ENCODE data around the gene WHRN. TPM values are rescaled to one million over a fixed set of nuclear protein-coding genes. Genes with fewer than 3 reads are reported as not detected.

WHRN gene
- total RNA-seq, 1 donor from 2014 or later = 6.2 TPM

GRCh38 chr9:114367366-114367765 lies 137.9 kb downstream of the WHRN start:
- ATAC-seq (no peak), DNase-seq (no peak)
- Histone ChIP-seq H3K9me3 (no peaks in the 10 kb centered on the region), H3K27me3 (ENCODE audit: low read depth) (no peaks in the 10 kb centered on the region), H3K27ac (peak overlapping the region; percentile 70), H3K4me3 (no peak overlapping the region), H3K36me3 (peaks cover 73% of the 10 kb centered on the region), H3K4me1 (peaks cover 53% of the 10 kb centered on the region)
- intact Hi-C loops (cut with DNase I) = no loop called here
- no peak for TF ChIP-seq CTCF (IDR thresholded peaks at IDR 0.05)

DNA sequence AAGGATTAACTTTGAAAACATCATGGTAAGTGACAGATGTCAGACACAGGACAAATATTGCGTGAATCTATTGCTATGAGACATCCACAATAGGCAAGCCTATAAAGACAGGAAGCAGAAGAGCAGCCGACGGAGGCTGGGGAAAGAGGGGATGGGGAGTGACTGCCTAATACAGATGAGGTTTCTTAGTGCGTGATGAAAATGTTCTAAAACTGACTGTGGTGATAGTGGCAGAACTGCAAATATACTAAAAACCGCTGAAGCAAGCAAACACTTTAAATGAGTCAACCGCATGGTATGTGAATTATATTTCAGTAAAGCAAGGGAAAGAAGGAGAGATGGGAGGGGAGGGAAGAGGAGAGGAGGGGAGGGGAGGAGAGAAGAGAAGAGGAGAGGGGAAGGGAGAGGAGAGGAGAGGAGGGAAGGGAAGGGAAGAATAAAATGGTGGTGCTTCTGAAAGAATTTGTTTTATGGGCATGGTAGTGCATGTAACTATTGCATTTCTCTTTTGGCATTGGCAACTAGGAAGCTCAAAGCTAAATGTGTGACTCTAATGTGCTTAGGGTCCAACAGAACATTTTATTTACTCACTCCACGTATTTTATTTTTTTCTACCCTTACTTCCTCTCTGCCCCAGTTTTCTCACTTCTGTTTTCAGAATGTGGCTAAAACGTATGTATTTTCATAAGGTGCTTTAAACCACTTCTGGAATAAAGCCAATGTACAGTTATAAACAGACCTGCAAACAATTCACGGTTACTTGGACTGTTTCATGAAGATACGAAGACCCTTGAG lies 138.7 kb downstream of the WHRN start:
- DNase-seq = no peak
- peak; percentile 31 to 41 for ATAC-seq
- H3K27ac ChIP-seq = peak overlapping the region; percentile 70
- H3K27me3 ChIP-seq (ENCODE audit: low read depth) = no peaks in the 10 kb centered on the region
- TF ChIP-seq CTCF (IDR thresholded peaks at IDR 0.05) = no peak
- H3K4me3 ChIP-seq = no peak overlapping the region
- intact Hi-C loops (cut with DNase I) = no loop called here
- no peaks in the 10 kb centered on the region for H3K9me3 ChIP-seq
- H3K4me1 ChIP-seq = peaks cover 44% of the 10 kb centered on the region
- peaks cover 79% of the 10 kb centered on the region for H3K36me3 ChIP-seq

DNA sequence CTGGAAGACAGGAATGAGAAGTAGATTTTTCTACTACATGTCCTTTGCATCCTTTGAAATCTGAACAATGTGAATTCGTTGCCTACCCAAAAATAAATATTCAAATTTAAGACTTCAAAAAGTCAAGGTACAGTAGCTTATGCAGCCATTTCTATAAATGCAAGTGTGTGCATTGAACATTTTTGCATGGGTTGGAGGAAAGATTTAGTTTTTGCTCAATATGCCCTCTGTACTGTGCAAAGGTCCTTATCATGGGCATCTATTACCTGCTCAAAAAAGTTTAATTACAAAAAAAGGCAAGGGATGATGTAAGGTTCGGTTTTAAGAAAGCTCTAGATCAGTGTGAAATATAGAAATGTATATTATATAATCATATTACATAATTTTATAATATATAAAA lies 140.1 kb downstream of the WHRN start:
- intact Hi-C loops (cut with DNase I) = no loop called here
- ATAC-seq = no peak
- Histone ChIP-seq H3K4me3 (no peak overlapping the region), H3K27ac (peak overlapping the region; percentile 44), H3K4me1 (peaks cover 36% of the 10 kb centered on the region), H3K9me3 (no peaks in the 10 kb centered on the region), H3K27me3 (ENCODE audit: low read depth) (no peaks in the 10 kb centered on the region), H3K36me3 (peaks cover 80% of the 10 kb centered on the region)
- no peak for TF ChIP-seq CTCF (IDR thresholded peaks at IDR 0.05)
- no peak for DNase-seq

DNA sequence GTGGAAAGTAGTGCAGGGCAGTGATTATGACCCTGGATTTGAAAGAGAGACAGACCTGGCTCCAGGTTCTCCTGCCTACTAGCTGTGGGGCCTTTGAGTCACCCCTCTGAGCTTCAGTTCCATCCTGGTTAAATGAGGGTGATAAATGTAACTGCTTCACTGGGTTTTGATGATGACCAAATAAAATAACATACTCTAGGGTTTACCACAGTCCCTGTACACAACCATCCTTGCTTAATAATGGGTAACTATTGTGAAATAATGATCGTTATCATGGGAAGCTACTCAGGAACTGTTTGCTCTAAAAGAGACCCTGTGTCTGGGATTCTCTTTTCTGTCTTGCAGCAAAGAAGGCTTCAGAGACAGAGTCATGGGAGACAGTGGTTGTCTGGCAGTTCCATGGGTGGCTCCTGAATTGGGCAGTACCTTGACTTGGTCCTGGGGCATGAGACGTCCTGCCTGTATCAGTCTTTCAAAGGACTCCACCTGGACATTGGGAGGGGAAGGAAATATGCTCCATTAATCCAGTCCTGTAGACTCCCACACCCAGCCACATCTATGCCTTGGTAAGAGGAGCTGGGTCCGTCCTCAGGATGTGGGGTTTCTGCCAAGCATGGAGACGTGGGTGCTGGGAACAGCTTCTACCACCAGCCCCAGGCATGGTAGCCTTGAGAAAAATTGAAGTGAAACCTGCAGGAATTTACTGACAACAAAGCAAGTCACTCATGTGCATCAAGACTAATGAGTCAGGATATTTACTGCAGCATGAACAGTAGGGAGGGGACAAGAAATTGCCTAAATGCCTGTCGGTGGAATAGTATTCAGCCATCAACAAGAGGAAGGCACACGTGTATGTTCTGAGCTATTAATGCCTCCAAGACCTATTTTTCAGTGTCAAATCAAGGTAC lies 140.9 kb downstream of the WHRN start:
- ATAC-seq = peak; percentile 7 to 26
- Histone ChIP-seq H3K4me1 (peaks cover 36% of the 10 kb centered on the region), H3K36me3 (peaks cover 86% of the 10 kb centered on the region), H3K4me3 (no peak overlapping the region), H3K27ac (peak overlapping the region; percentile 44), H3K27me3 (ENCODE audit: low read depth) (no peaks in the 10 kb centered on the region), H3K9me3 (no peaks in the 10 kb centered on the region)
- DNase-seq = no peak
- TF ChIP-seq CTCF (IDR thresholded peaks at IDR 0.05) = no peak
- intact Hi-C loops (cut with DNase I) = no loop called here

GRCh38 chr9:114363424-114363823 lies 141.8 kb downstream of the WHRN start:
- Histone ChIP-seq H3K27ac (no peak overlapping the region), H3K4me1 (peaks cover 36% of the 10 kb centered on the region), H3K36me3 (peaks cover 86% of the 10 kb centered on the region), H3K27me3 (ENCODE audit: low read depth) (no peaks in the 10 kb centered on the region), H3K9me3 (no peaks in the 10 kb centered on the region), H3K4me3 (no peak overlapping the region)
- no peak for DNase-seq
- intact Hi-C loops (cut with DNase I) = no loop called here
- TF ChIP-seq CTCF (IDR thresholded peaks at IDR 0.05) = no peak
- ATAC-seq = no peak
